Right lobe of liver (tissue), 6 donors: ENCODE results near the gene EPN1. TPM values are rescaled to one million over a fixed set of nuclear protein-coding genes. Genes with fewer than 3 reads are reported as not detected.

Experiments
- ATAC-seq, 4 donors: fragments of 200-7000 bp; cut with Tn5 transposase; one replicate each; pipeline ENCODE4 v1.9.1; 2020; ENCODE audit warnings: mild to moderate bottlenecking in 4 of 4, moderate library complexity in 4 of 4
- DNase-seq, 3 donors: peaks; one replicate each; pipeline ENCODE4 v3.0.0-alpha.2; 2020
- H3K27ac ChIP-seq, 3 donors: fragments of 200-600 bp; one replicate each; pipeline ENCODE4 v1.8.0; 2022
- H3K27me3 ChIP-seq, 2 donors: fragments of 200-600 bp; one replicate each; pipeline ENCODE4 v1.8.0; 2022
- H3K36me3 ChIP-seq, 4 donors: fragments of 200-600 bp; sonication (generic) in 1 of 4; one replicate each; pipeline versions ENCODE4 v1.5.1 to v1.8.0; 2017 to 2022; ENCODE audit warnings: control low read depth in 1 of 4
- H3K4me1 ChIP-seq, 4 donors: fragments of 200-600 bp; sonication (generic) in 1 of 4; one replicate each; pipeline versions ENCODE4 v1.5.1 to v1.8.0; 2017 to 2022; ENCODE audit warnings: control low read depth in 1 of 4
- H3K4me3 ChIP-seq, 3 donors: fragments of 200-600 bp; one replicate each; pipeline ENCODE4 v1.8.0; 2022
- H3K9me3 ChIP-seq, 4 donors: fragments of 200-600 bp; sonication (generic) in 1 of 4; one replicate each; pipeline versions ENCODE4 v1.5.1 to v1.8.0; 2017 to 2022; ENCODE audit warnings: control low read depth in 1 of 4
- CTCF ChIP-seq, 4 donors: fragments of 200-600 bp in 3 of 4; fragments of 450-650 bp in 1 of 4; IDR thresholded peaks; one replicate each; pipeline versions ENCODE4 v1.5.1 to v1.8.0; 2016 to 2022; ENCODE audit warnings: antibody characterized with exemption in 4 of 4, mild to moderate bottlenecking in 2 of 4
- POLR2A ChIP-seq: fragments of 450-650 bp; IDR thresholded peaks from one replicate; pipeline ENCODE4 v1.6.1; 2017; ENCODE audit warnings: antibody characterized with exemption, mild to moderate bottlenecking
- WGBS: methylation state at CpG from one replicate; pipeline ENCODE4 v1.1.6; 2018; ENCODE audit warnings: low coverage, low lambda C conversion rate; ENCODE audit not compliant: insufficient coverage; ENCODE audit errors: missing lambda C conversion rate; 5-methylcytosine and 5-hydroxymethylcytosine counted together
- intact Hi-C, 2 donors: fragments of 100-400 bp; cut with DNase I; formaldehyde crosslinking; loops; one replicate each; pipeline versions ENCODE4 v1.11.2 to v1.14.1; 2022
- total RNA-seq, 6 experiments: library from RNA; depleted of rRNA in 2 of 6; stranded (reverse); fragments of >200 nt in 2 of 6; fragmentation: NEBNext Ultra II Directional in 3 of 6; extraction: Animal tissue kit (Norgen Biotek cat#: 25700) in 3 of 6; gene quantifications; one replicate each; pipeline versions ENCODE4 v1.1.0 to v1.2.4, GENCODE V29; 2016 to 2023
- donor health status: DM: no; HTN: yes; CAD: no.
- donor health status: DM: no; HTN: no; CAD: no.
- donor health status: DM: no; HTN: no; CAD: no.
- donor health status: DM: no; HTN: yes; CAD: no.
- donor health status: DM: no; HTN: yes; CAD: no.

EPN1 gene
- total RNA-seq, 6 experiments from 2014 or later, result 88.9 to 162 (median 107) TPM

GRCh38 chr19:55679343-55680257 is 4.6 kb downstream of the EPN1 start:
- Histone ChIP-seq H3K27ac (no peak overlapping the region), H3K4me1 (peaks cover 0 to 71% (median 37%) of the 10 kb centered on the region in 4 donors), H3K36me3 (peaks cover 0 to 22% (median 10%) of the 10 kb centered on the region in 4 donors), H3K4me3 (no peak overlapping the region), H3K27me3 (no peaks in the 10 kb centered on the region), H3K9me3 (no peaks in the 10 kb centered on the region)
- TF ChIP-seq CTCF (IDR thresholded peaks at IDR 0.05) (no peak), POLR2A (no peak)
- no peak for ATAC-seq
- intact Hi-C loops, result loop anchor here in 1 of 2 donors (10.0 kb wide), 1 partner anchor 125 kb away; no protein-coding TSS in a partner anchor
- peak in 1 of 3 donors; percentile 52 for DNase-seq
- WGBS, result 63% methylated on average over 3 of the region's 24 CpGs

- intact Hi-C loops, result loop anchor here in 1 of 2 donors (10.0 kb wide), 1 partner anchor 124 kb away; no protein-coding TSS in a partner anchor
- Histone ChIP-seq H3K4me1 (peaks cover 0 to 74% (median 41%) of the 10 kb centered on the region in 4 donors), H3K27ac (no peak overlapping the region), H3K4me3 (no peak overlapping the region), H3K36me3 (peaks cover 0 to 28% (median 13%) of the 10 kb centered on the region in 4 donors), H3K9me3 (no peaks in the 10 kb centered on the region), H3K27me3 (no peaks in the 10 kb centered on the region)
- ATAC-seq (no peak), DNase-seq (peak in 1 of 3 donors; percentile 56)
- 86% methylated on average over 5 of the region's 20 CpGs for WGBS
- no peak for TF ChIP-seq CTCF (IDR thresholded peaks at IDR 0.05)
- TF ChIP-seq POLR2A, result no peak
These were observed 5.5 kb downstream of the EPN1 start for GRCh38 chr19:55680339-55681130.

- intact Hi-C loops, result loop anchor here in 1 of 2 donors (10.0 kb wide), 1 partner anchor 123 kb away; no protein-coding TSS in a partner anchor
- peaks cover 0 to 68% (median 38%) of the 10 kb centered on the region in 4 donors for H3K4me1 ChIP-seq
- 88% methylated on average over 2 of the region's 9 CpGs for WGBS
- H3K27ac ChIP-seq, result no peak overlapping the region
- DNase-seq (no peak), ATAC-seq (no peak)
- peaks cover 0 to 36% (median 18%) of the 10 kb centered on the region in 4 donors for H3K36me3 ChIP-seq
- no peaks in the 10 kb centered on the region for H3K27me3 ChIP-seq
- H3K4me3 ChIP-seq, result no peak overlapping the region
- H3K9me3 ChIP-seq, result no peaks in the 10 kb centered on the region
- no peak for TF ChIP-seq POLR2A
- no peak for TF ChIP-seq CTCF (IDR thresholded peaks at IDR 0.05)
These were observed 6.4 kb downstream of the EPN1 start for GRCh38 chr19:55681131-55682092.
